Measurements from ENCODE around the gene ASAP3.

DNA sequence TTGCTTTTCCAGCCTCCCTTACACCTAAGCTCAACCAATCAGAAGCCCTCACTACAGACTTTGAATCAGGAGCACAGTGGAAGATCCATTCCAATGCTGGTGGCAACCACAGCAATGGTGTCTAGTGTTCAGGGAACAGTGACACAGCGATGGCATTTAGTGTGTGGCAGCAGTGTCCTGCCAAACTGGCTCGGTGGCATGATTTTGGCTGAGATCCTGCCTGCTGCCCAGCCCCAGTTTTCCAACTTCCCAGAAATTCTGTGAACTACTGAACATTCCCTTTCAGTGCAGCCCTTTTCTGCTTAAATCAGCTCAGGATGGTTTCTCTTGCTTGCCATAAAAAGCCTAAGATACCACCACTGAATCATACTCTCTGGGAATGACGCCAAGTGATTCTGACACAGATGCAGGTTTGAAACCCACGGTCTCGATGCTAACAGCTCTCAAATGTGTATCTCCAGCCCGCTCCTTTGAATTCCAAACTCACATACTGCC lies 8.8 kb downstream of the ASAP3 start:
- no peak for TF ChIP-seq POLR2A (IDR thresholded peaks at IDR 0.05)
- TF ChIP-seq, protein P1, sequence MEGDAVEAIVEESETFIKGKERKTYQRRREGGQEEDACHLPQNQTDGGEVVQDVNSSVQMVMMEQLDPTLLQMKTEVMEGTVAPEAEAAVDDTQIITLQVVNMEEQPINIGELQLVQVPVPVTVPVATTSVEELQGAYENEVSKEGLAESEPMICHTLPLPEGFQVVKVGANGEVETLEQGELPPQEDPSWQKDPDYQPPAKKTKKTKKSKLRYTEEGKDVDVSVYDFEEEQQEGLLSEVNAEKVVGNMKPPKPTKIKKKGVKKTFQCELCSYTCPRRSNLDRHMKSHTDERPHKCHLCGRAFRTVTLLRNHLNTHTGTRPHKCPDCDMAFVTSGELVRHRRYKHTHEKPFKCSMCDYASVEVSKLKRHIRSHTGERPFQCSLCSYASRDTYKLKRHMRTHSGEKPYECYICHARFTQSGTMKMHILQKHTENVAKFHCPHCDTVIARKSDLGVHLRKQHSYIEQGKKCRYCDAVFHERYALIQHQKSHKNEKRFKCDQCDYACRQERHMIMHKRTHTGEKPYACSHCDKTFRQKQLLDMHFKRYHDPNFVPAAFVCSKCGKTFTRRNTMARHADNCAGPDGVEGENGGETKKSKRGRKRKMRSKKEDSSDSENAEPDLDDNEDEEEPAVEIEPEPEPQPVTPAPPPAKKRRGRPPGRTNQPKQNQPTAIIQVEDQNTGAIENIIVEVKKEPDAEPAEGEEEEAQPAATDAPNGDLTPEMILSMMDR (IDR thresholded peaks at IDR 0.05), result no peak
- no peak for TF ChIP-seq POLR2AphosphoS5 (IDR thresholded peaks at IDR 0.05)
- TF ChIP-seq EP300 (IDR thresholded peaks at IDR 0.05), result no peak
